ENCODE data around the gene LAMC2. TPM values are rescaled to one million over a fixed set of nuclear protein-coding genes. Genes with fewer than 3 reads are reported as not detected.

The LAMC2 gene
- total RNA-seq, 4 donors from 2014 or later: 2.6 to 23.3 (median 7.3) TPM

- ATAC-seq (ENCODE audit: low FRiP score) (no peak), DNase-seq (ENCODE audit: low spot score) (no peak)
- no peak for TF ChIP-seq CTCF (IDR thresholded peaks at IDR 0.05)
Measured at GRCh38 chr1:183179033-183179432, 7.0 kb upstream of the LAMC2 start.

GRCh38 chr1:183180218-183180617 is 5.8 kb upstream of the LAMC2 start:
- TF ChIP-seq CTCF (IDR thresholded peaks at IDR 0.05): no peak
- DNase-seq (ENCODE audit: low spot score) (no peak), ATAC-seq (ENCODE audit: low FRiP score) (no peak)

GRCh38 chr1:183180634-183181056 is 5.4 kb upstream of the LAMC2 start:
- DNase-seq (ENCODE audit: low spot score) (no peak), ATAC-seq (ENCODE audit: low FRiP score) (peak; percentile 81)
- no peak for TF ChIP-seq CTCF (IDR thresholded peaks at IDR 0.05)

- DNase-seq (ENCODE audit: low spot score): no peak
- ATAC-seq (ENCODE audit: low FRiP score): no peak
- no peak for TF ChIP-seq CTCF (IDR thresholded peaks at IDR 0.05)
Measured at GRCh38 chr1:183186841-183187240, 777 bp downstream of the LAMC2 start.

- TF ChIP-seq CTCF (IDR thresholded peaks at IDR 0.05): no peak
- no peak for DNase-seq (ENCODE audit: low spot score)
- no peak for ATAC-seq (ENCODE audit: low FRiP score)
Measured at GRCh38 chr1:183188240-183188639, 2.2 kb downstream of the LAMC2 start.

GRCh38 chr1:183191833-183192232 is 5.8 kb downstream of the LAMC2 start:
- ATAC-seq (ENCODE audit: low FRiP score): no peak
- no peak for DNase-seq (ENCODE audit: low spot score)
- no peak for TF ChIP-seq CTCF (IDR thresholded peaks at IDR 0.05)

GRCh38 chr1:183193963-183194525 is 8.0 kb downstream of the LAMC2 start:
- no peak for TF ChIP-seq CTCF (IDR thresholded peaks at IDR 0.05)
- ATAC-seq (ENCODE audit: low FRiP score): no peak

More at GRCh38 chr1:183193963-183194525, 8.0 kb downstream of the LAMC2 start:
- no peak for DNase-seq (ENCODE audit: low spot score)
